Activated CD4-positive, alpha-beta T cell treated with anti-CD3 and anti-CD28 coated beads, Interleukin-2, amount 10 ng/mL, durations not matched to agents 24 days and 14 days (primary cell): Measurements from ENCODE around the gene KAZALD1. TPM values are rescaled to one million over a fixed set of nuclear protein-coding genes. Genes with fewer than 3 reads are reported as not detected.
A peak's percentile ranks its signal among the peaks of the same experiment; 100 is the strongest.

ENCODE experiments used
- DNase-seq: peaks from one replicate; pipeline ENCODE4 v3.0.0; 2022
- H3K27ac Mint-ChIP-seq: one replicate; pipeline ENCODE4 v1.8.0; 2022; ENCODE audit warnings: mild to moderate bottlenecking, mixed read lengths
- H3K27me3 Mint-ChIP-seq: one replicate; pipeline ENCODE4 v1.8.0; 2022; ENCODE audit warnings: mixed read lengths
- H3K36me3 Mint-ChIP-seq: one replicate; pipeline ENCODE4 v1.8.0; 2022; ENCODE audit warnings: low read depth, mild to moderate bottlenecking, mixed read lengths
- H3K4me1 Mint-ChIP-seq: one replicate; pipeline ENCODE4 v1.8.0; 2021; ENCODE audit warnings: mixed read lengths
- H3K4me3 Mint-ChIP-seq: one replicate; pipeline ENCODE4 v1.8.0; 2022; ENCODE audit warnings: mild to moderate bottlenecking, moderate library complexity, mixed read lengths
- H3K9me3 Mint-ChIP-seq: one replicate; pipeline ENCODE4 v1.8.0; 2021; ENCODE audit warnings: mixed read lengths
- intact Hi-C: fragments of 100-400 bp; cut with micrococcal nuclease; formaldehyde crosslinking; loops from one replicate; pipeline ENCODE4 v1.15.1; 2023
- total RNA-seq: library from RNA; stranded (reverse); gene quantifications from 2 replicates; pipeline ENCODE4 v1.2.3, GENCODE V29; 2022

Gene KAZALD1
- total RNA-seq, 1 donor from 2014 or later = 0.79 TPM

DNA sequence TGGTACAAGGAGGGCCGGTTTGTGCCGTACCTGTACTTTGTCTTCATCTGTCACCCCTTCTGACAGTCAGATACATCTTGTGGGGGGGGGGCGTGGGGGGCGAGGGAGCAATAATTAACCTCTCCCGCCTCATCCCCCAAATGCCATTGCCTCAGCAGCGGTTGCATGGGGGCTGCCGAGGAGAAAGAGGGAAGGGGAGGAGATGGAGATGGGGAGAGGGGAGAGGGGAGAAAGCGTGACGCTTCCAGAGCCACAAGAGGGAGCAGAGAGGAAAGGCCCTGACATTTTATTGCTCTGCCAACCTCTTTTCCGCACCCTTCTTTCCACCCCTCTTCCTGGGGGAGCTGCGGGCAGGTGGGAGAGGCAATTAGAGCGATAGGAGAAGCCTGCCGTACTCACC is 11.8 kb downstream of the KAZALD1 start:
- peaks cover 46% of the 10 kb centered on the region for H3K27me3 Mint-ChIP-seq
- no peak overlapping the region for H3K27ac Mint-ChIP-seq
- H3K4me1 Mint-ChIP-seq = peaks cover 15% of the 10 kb centered on the region
- no peak overlapping the region for H3K4me3 Mint-ChIP-seq
- no peak for DNase-seq
- H3K36me3 Mint-ChIP-seq = no peaks in the 10 kb centered on the region
- no peaks in the 10 kb centered on the region for H3K9me3 Mint-ChIP-seq
- intact Hi-C loops = no loop called here

DNA sequence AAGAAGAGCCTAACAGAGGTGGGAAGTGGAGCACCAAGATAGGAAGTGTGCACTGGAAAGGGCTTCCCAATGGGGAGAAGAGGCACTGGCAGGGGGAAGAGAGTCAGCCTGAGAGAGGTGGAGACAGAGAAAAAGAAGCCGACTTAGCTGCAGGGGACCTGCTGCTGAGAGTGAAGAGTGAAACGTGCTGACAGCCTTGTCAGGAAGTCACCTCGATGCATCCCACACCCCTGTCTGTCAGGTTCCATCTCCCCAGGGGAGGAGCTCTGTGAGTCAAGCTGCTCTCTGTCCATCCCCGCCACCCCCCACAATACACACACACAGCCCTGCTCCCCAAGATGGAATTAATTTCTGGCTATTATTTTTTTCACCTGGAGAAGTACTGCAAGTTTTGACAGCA is 14.0 kb downstream of the KAZALD1 start:
- DNase-seq = no peak
- intact Hi-C loops = no loop called here
- no peaks in the 10 kb centered on the region for H3K36me3 Mint-ChIP-seq
- no peaks in the 10 kb centered on the region for H3K9me3 Mint-ChIP-seq
- no peak overlapping the region for H3K27ac Mint-ChIP-seq
- H3K27me3 Mint-ChIP-seq = peaks cover 53% of the 10 kb centered on the region
- H3K4me1 Mint-ChIP-seq = peaks cover 12% of the 10 kb centered on the region
- no peak overlapping the region for H3K4me3 Mint-ChIP-seq

DNA sequence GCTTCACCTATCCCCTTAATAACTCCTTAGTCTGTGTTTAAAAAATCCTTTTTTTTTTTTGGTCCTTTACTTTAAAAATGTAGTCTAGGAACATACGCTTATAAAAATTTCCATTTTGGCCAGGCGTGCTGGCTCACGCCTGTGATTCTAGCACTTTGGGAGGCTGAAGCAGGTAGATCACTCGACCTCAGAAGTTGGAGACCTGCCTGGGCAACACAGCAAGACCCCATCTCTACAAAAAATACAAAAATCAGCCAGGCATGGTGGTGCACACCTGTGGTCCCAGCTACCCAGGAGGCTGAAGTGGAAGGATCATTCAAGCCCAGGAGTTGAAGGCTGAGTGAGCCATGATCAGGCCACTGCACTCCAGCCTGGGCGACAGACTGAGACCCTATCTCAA is 14.8 kb downstream of the KAZALD1 start:
- peaks cover 55% of the 10 kb centered on the region for H3K27me3 Mint-ChIP-seq

DNA sequence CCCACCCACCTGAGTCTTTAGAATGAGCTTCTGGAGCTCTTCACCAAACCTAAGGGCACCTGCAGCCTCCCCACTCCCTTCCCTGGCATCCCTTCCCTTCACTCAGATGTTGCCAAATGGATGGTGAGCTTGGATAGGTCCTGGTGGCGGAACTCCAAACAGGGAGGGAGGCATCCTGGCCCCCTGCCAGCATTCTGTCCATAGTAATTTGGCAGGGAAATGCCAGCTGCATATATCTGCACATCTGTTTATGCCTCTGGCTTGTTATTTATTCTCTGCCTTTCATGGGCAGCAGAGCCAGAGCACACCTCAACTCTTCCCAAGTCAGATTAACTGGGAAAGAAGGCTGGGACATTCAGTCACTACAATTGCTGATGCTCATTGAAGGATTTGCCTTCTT is 18.1 kb downstream of the KAZALD1 start:
- Mint-ChIP-seq H3K4me1 (peaks cover 6% of the 10 kb centered on the region), H3K27ac (no peak overlapping the region), H3K9me3 (no peaks in the 10 kb centered on the region), H3K36me3 (no peaks in the 10 kb centered on the region), H3K4me3 (no peak overlapping the region), H3K27me3 (peaks cover 43% of the 10 kb centered on the region)
- intact Hi-C loops = no loop called here
- no peak for DNase-seq

More for the DNA sequence above, 14.8 kb downstream of the KAZALD1 start:
- no peaks in the 10 kb centered on the region for H3K36me3 Mint-ChIP-seq
- no peak overlapping the region for H3K27ac Mint-ChIP-seq
- no peaks in the 10 kb centered on the region for H3K9me3 Mint-ChIP-seq
- no peak overlapping the region for H3K4me3 Mint-ChIP-seq
- intact Hi-C loops = no loop called here
- peaks cover 7% of the 10 kb centered on the region for H3K4me1 Mint-ChIP-seq
- no peak for DNase-seq

DNA sequence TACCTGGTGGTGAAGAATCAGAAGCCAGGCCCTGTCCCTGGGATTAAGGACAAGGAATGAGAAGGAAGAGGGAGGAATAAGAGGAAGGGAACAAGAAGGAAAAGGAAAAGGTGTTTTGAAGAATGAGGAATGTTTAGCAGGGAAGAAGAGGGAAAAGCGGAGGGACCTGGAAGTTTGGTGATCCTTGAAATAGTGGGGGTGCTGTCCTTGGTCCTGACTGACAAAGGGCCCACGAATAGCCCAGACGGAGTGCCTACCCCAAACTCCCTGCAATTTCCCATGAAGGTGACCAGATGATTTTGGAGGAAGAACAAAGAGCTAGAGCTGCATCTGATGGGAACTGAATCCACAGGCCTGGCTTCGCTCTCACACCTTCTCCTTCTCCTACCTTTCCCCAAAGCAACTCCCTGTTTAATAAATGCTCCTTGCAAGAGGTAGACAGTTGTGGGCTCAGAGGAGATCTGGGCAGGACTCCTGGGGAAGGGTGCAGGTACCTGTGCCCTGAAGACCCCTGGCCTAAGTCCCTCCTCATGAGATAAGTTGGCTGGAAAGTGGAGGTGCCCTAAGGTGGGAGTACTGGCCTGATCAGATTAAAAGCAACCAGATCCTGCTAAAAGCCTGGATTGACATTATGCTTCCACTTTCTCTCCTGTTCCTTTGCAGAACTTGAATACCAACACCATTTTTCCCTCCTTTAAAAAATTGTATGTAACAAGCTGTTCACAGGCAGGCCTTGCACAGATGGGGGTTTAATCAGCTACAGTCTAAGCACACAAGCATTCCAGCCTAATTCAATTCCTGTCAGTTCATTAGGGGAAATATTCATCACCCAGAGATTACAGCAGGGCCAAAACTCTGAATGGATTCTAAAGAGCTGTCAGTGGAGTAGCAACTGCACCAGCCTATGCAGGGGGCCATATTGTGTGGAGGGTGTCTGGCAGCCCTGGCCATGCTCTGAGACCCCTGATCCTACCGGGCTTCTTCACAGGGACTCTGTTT is 19.4 kb downstream of the KAZALD1 start:
- Mint-ChIP-seq H3K4me1 (no peaks in the 10 kb centered on the region), H3K27me3 (peaks cover 40% of the 10 kb centered on the region), H3K4me3 (no peak overlapping the region), H3K27ac (no peak overlapping the region), H3K9me3 (no peaks in the 10 kb centered on the region), H3K36me3 (no peaks in the 10 kb centered on the region)
- DNase-seq = peak; percentile 69
- intact Hi-C loops = no loop called here

DNA sequence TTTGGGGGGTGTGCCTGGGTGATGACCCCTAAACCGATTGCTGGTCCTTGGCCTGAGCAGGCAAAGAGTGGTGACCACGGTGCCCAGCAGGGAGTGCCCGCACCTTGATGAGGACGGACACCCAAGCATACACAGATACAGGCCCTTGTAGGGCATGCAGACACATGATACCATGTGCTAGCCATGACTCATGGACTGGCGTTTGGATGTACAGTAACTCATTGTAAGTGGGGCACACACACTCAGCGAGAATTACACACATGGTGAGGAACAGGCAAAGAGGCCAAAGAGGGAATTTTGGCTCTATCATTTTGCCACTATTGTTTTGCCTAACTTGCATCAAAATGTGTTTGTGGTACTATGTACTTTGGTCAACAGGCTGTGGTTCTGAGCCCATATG is 24.1 kb downstream of the KAZALD1 start:
- H3K27ac Mint-ChIP-seq = no peak overlapping the region
- no peak for DNase-seq
- no peaks in the 10 kb centered on the region for H3K36me3 Mint-ChIP-seq
- H3K4me3 Mint-ChIP-seq = no peak overlapping the region
- intact Hi-C loops = no loop called here
- H3K4me1 Mint-ChIP-seq = no peaks in the 10 kb centered on the region
- H3K27me3 Mint-ChIP-seq = peaks cover 53% of the 10 kb centered on the region
- H3K9me3 Mint-ChIP-seq = no peaks in the 10 kb centered on the region

DNA sequence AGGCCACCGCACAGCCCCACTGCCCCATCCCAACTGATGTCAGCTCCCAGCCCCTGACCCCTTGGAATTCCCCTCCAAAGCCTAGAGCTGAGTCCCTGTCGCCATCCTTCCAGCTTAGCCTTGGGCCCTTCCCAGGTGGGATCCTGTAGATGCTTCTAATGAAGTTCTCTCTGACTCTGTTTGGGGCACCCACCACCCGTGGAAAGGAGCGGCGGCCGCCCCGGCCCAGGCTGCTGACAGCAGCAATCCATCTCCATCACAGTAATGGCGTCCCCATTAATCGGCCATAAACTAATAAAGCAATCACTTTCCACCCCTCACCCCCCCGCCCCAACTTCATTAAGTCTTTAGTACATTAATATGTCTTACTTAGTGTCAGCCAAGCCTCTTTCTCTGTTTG is 25.6 kb downstream of the KAZALD1 start:
- Mint-ChIP-seq H3K4me1 (no peaks in the 10 kb centered on the region), H3K36me3 (no peaks in the 10 kb centered on the region), H3K27me3 (peaks cover 52% of the 10 kb centered on the region), H3K9me3 (no peaks in the 10 kb centered on the region), H3K27ac (no peak overlapping the region), H3K4me3 (no peak overlapping the region)
- no peak for DNase-seq
- intact Hi-C loops = no loop called here

DNA sequence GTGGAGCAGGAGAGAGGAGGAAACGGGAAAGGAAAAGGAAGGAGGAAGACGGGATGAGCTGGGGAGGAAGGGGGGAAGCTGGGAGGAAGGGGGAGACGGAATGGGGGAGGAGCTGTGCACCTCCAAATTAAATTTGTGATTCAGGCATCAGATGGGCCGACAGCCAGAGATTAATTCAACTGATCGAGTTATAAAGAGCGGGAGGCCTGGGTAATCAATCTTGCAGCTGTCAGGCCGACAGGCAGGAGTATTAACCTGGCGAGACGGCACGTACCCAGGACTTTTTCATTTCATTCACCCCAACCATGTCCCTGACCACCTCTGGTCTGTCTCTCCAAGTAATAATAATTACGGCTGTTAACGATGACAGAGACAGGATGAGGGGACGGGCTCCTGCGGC is 26.2 kb downstream of the KAZALD1 start:
- H3K9me3 Mint-ChIP-seq = no peaks in the 10 kb centered on the region

DNA sequence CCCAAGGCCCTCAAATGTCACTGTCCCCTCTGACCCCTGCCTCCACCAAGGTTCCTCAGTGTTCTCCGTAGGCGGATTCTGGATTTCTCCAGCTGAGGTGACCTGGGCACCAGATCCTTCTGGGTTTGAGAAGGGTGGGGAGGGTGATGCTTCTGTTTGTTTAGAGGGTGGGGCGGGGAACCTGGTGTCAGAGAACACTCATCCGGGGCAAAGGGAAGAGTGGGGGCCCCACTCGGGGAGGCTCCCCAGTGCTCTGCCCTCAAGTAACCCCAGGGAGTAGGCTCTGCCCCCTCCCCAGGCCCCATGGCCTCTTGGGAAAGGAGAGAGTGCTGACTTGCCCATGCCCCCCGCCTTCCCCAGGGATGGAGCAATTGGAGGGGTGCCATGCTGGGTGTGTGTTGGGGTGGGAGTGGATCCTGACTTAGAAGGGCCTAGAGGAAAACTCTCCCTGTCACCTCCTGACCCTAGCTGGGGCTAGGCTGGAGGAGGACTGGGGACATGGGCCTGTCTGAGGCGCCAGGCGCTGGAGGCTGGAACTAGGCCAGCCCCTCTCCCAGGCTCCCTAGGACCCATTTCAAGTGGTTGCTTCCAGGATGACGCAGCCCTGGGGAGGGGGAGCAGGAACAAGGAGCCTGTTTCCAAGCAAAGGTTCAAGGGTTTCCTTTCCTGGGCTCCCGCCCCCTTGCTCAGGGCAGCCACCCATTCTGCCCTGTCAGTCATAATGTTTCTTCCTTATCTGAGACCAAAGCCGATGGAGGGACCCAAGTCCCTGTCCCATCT is 27.9 kb downstream of the KAZALD1 start:
- Mint-ChIP-seq H3K4me3 (no peak overlapping the region), H3K9me3 (no peaks in the 10 kb centered on the region), H3K27me3 (peaks cover 47% of the 10 kb centered on the region)

More for the DNA sequence above, 26.2 kb downstream of the KAZALD1 start:
- Mint-ChIP-seq H3K27ac (no peak overlapping the region), H3K4me1 (no peaks in the 10 kb centered on the region), H3K4me3 (no peak overlapping the region), H3K36me3 (no peaks in the 10 kb centered on the region), H3K27me3 (peaks cover 51% of the 10 kb centered on the region)
- intact Hi-C loops = no loop called here
- DNase-seq = no peak

DNA sequence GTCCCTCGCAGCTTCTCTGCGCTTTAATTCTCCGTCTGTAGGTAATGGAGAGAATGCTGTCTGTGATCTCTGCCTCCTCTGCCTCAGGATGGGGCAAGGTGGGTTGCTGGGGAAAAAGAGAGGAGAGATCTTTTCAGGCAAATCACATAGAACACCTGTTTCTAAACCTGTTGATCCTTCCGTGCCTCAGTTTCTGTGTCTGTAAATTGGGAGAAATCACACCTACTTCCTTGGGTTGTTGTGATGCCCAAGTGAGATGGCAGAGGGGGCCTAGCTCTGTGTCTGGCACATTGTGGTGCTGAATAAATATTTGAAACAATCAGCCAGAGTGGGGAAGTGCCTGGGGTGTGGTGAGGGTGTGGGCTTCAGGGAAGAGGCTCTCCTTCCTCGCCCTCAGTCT is 28.8 kb downstream of the KAZALD1 start:
- intact Hi-C loops = no loop called here
- Mint-ChIP-seq H3K4me3 (no peak overlapping the region), H3K27ac (no peak overlapping the region), H3K36me3 (no peaks in the 10 kb centered on the region), H3K27me3 (peaks cover 41% of the 10 kb centered on the region), H3K9me3 (no peaks in the 10 kb centered on the region), H3K4me1 (peaks cover 2% of the 10 kb centered on the region)
- no peak for DNase-seq

More for the DNA sequence above, 27.9 kb downstream of the KAZALD1 start:
- no peak for DNase-seq
- no peaks in the 10 kb centered on the region for H3K4me1 Mint-ChIP-seq
- H3K27ac Mint-ChIP-seq = no peak overlapping the region
- intact Hi-C loops = no loop called here
- H3K36me3 Mint-ChIP-seq = no peaks in the 10 kb centered on the region

DNA sequence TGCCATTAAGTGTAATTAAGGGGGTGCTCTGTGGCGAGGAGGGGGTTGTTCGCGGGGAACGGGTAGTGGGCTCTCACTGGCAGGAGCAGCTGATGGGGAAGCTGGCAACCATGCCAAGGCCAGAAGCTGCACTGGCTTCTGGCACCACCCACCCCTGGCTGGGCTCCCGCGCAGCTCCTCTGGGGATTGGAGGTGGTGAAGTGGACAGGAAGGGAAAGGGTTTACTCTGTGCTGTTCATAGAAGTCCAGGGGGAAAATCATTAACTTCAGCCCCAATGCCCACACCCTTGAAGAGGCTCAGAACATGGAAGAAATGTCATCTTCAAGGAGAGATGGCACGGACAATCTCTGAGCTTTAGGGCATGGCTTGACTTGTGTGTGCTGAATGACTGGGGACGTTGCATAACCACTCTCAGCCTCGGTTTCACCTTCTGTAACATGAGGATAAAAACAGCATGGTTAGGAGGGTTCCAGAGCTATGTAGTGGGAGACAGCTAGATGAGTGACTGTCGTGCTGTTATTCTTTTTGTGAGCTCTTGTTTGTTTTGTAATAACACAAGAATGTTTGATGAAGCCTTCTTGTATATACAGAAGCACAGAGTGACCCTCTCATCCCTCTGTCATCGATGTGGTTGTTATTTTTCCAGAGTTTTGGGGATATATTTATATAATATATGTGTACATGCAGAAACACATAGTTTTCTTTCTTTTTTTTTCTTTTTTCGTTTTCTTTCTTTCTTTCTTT is 29.9 kb downstream of the KAZALD1 start:
- H3K4me1 Mint-ChIP-seq = peaks cover 4% of the 10 kb centered on the region
- no peak overlapping the region for H3K4me3 Mint-ChIP-seq
- H3K27me3 Mint-ChIP-seq = peaks cover 35% of the 10 kb centered on the region
- intact Hi-C loops = no loop called here
- no peak for DNase-seq
- no peaks in the 10 kb centered on the region for H3K36me3 Mint-ChIP-seq
- H3K27ac Mint-ChIP-seq = no peak overlapping the region
- no peaks in the 10 kb centered on the region for H3K9me3 Mint-ChIP-seq

DNA sequence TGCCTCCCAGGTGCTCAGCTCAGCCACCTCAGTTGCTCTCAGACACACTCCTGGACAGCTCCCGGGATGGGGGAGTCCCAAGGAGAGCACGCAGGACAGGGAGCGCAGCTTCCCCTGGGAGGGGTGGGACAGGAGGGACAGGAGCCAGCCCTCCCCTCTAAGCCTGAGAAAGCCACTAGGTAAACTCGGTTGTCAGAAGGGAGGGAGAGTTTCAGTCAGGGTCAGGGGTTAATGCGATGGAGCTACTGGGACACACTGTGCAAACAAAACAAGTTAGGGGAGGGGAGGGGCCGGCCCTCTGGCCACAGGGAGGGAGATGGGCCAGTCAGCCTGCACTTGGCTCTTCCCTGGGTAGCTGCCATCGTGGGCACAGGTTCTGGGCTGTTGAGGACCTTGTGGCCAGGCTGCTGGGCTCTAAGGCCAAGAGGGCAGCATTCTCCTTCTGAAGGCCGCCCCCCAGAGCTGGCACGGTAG is 31.1 kb downstream of the KAZALD1 start:
- no peak for DNase-seq
- H3K4me1 Mint-ChIP-seq = peaks cover 4% of the 10 kb centered on the region
- H3K9me3 Mint-ChIP-seq = no peaks in the 10 kb centered on the region
- intact Hi-C loops = no loop called here
- no peak overlapping the region for H3K4me3 Mint-ChIP-seq
- no peaks in the 10 kb centered on the region for H3K36me3 Mint-ChIP-seq
- H3K27me3 Mint-ChIP-seq = peaks cover 24% of the 10 kb centered on the region
- no peak overlapping the region for H3K27ac Mint-ChIP-seq

DNA sequence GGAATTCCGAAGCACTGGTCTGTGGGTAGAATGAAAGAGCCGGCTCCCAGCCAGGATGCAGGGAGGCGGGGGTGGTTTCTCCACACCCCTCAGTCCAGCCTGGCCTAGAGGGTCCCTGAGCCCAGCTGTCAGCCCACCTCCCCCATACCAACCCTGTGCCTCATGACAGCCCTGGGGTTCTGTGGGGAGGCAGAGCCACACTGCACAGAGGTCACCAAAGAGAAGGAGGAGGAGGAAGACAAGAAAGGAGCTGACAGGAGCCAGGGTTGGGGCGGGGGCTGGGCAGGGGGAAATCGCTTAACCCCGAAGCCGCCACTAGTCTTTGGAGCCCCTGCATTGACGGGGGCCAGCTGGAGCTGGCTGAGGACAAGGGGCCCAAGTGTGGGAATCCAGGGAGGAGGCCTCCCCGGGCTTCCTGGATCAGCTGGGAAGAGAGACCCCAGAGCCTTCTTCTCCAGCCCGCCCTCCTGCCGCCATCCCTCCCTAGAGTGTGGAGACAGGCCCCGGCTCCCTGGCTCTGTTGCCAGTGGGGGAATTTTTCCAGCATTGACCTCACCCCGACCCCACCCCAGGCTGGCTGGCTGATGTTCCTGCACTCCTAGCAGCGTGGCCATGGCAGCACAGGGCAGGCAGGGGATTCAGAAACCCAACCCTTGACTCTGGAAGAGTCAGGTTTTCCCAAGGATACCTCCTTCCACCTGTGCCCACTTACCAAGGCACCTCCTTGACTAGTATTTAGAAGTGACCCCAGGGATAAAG is 32.5 kb downstream of the KAZALD1 start:
- no peak overlapping the region for H3K4me3 Mint-ChIP-seq
- H3K4me1 Mint-ChIP-seq = peaks cover 4% of the 10 kb centered on the region
- H3K27ac Mint-ChIP-seq = no peak overlapping the region
- H3K36me3 Mint-ChIP-seq = no peaks in the 10 kb centered on the region
- H3K27me3 Mint-ChIP-seq = peaks cover 20% of the 10 kb centered on the region
- intact Hi-C loops = no loop called here
- no peak for DNase-seq
- H3K9me3 Mint-ChIP-seq = no peaks in the 10 kb centered on the region
